SK-N-SH (cell line): ENCODE results near the gene DTX1. TPM values are rescaled to one million over a fixed set of nuclear protein-coding genes. Genes with fewer than 3 reads are reported as not detected.

Experiments
- CTCF ChIA-PET: fragments of 300-600, 350-600 bp; formaldehyde crosslinking; extraction: SDS; loops from one replicate; lab custom pipeline; 2021; lab: Yijun Ruan, JAX
- POLR2A ChIA-PET: fragments of 350-600 bp; sonication (Branson Sonifier 250); formaldehyde crosslinking; extraction: SDS; loops from one replicate; lab custom pipeline; 2020; ENCODE audit warnings: antibody characterized with exemption, inconsistent platforms; lab: Yijun Ruan, JAX
- DNase-seq: peaks from one replicate; pipeline ENCODE4 v3.0.0; 2012
- H2AFZ ChIP-seq: fragments of 200-600 bp; sonication (generic); 2 replicates; pipeline ENCODE4 v1.8.1; 2016; ENCODE audit warnings: antibody characterized with exemption, mild to moderate bottlenecking, low read depth
- H3F3A ChIP-seq: fragments of 200-600 bp; sonication (generic); replicated peaks from 2 replicates; pipeline ENCODE3; 2016; ENCODE audit warnings: antibody characterized with exemption, mild to moderate bottlenecking; ENCODE audit not compliant: insufficient read depth
- H3K27ac ChIP-seq, 2 experiments: fragments of 200-500 bp in 1 of 2; fragments of 200-600 bp in 1 of 2; sonication (Bioruptor generic) in 1 of 2; sonication (generic), shearing (Covaris generic) in 1 of 2; 2 replicates each; pipeline versions ENCODE4 v1.5.1 to v1.6.1; 2014 to 2016; ENCODE audit warnings: low read depth in 2 of 2, inconsistent platforms in 1 of 2, low read length in 1 of 2, mild to moderate bottlenecking in 1 of 2, mixed read lengths in 1 of 2
- H3K27me3 ChIP-seq: fragments of 200-600 bp; sonication (generic), shearing (Covaris generic); 2 replicates; pipeline ENCODE4 v1.6.1; 2016; ENCODE audit warnings: mixed run types; ENCODE audit not compliant: insufficient read depth
- H3K36me3 ChIP-seq, 2 experiments: fragments of 200-500 bp in 1 of 2; fragments of 200-600 bp in 1 of 2; sonication (Bioruptor generic) in 1 of 2; sonication (generic) in 1 of 2; replicated peaks in 1 of 2; 2 replicates each; pipeline versions ENCODE3 to v1.5.1; 2014 to 2016; ENCODE audit warnings: low read length in 1 of 2, mild to moderate bottlenecking in 1 of 2; ENCODE audit not compliant: insufficient read depth in 2 of 2, control insufficient read depth in 1 of 2
- H3K4me1 ChIP-seq, 2 experiments: fragments of 200-500 bp in 1 of 2; fragments of 200-600 bp in 1 of 2; sonication (Bioruptor generic) in 1 of 2; sonication (generic), shearing (Covaris generic) in 1 of 2; 2 replicates each; pipeline versions ENCODE4 v1.5.1 to v1.6.1; 2014 to 2016; ENCODE audit warnings: low read depth in 1 of 2, low read length in 1 of 2, mixed run types in 1 of 2; ENCODE audit not compliant: insufficient read depth in 2 of 2, control insufficient read depth in 1 of 2
- H3K4me2 ChIP-seq: fragments of 200-600 bp; sonication (generic), shearing (Covaris generic); 2 replicates; pipeline ENCODE4 v1.6.1; 2017; ENCODE audit warnings: mixed run types
- H3K4me3 ChIP-seq, 2 experiments: fragments of 200-500 bp in 1 of 2; fragments of 200-600 bp in 1 of 2; sonication (Bioruptor generic) in 1 of 2; sonication (generic), shearing (Covaris generic) in 1 of 2; 2 replicates each; pipeline versions ENCODE4 v1.5.1 to v1.8.1; 2014 to 2016; ENCODE audit warnings: low read depth in 2 of 2, inconsistent platforms in 1 of 2, low read length in 1 of 2, mild to moderate bottlenecking in 1 of 2, mixed read lengths in 1 of 2, moderate library complexity in 1 of 2
- H3K79me2 ChIP-seq: fragments of 200-600 bp; sonication (generic); 2 replicates; pipeline ENCODE4 v1.8.1; 2017; ENCODE audit warnings: mild to moderate bottlenecking; ENCODE audit not compliant: insufficient read depth
- H3K9ac ChIP-seq: fragments of 200-600 bp; sonication (generic); 2 replicates; pipeline ENCODE4 v1.6.1; 2017; ENCODE audit warnings: mixed run types
- H3K9me2 ChIP-seq: fragments of 200-600 bp; sonication (generic); 2 replicates; pipeline ENCODE4 v1.6.1; 2017; ENCODE audit warnings: mixed run types
- H3K9me3 ChIP-seq: fragments of 200-600 bp; sonication (generic); 2 replicates; pipeline ENCODE4 v1.6.1; 2017; ENCODE audit warnings: mixed run types, mild to moderate bottlenecking, moderate library complexity
- H4K20me1 ChIP-seq: fragments of 200-600 bp; sonication (generic); 2 replicates; pipeline ENCODE4 v1.6.1; 2017; ENCODE audit warnings: mild to moderate bottlenecking, mixed run types; ENCODE audit not compliant: insufficient read depth
- CTCF ChIP-seq: fragments of 200-600 bp; sonication (generic); IDR thresholded peaks from 2 replicates; pipeline ENCODE4 v1.6.1; 2017; ENCODE audit warnings: antibody characterized with exemption, mild to moderate bottlenecking, moderate library complexity
- ELF1 ChIP-seq: IDR thresholded peaks from 2 replicates; pipeline ENCODE4 v1.4.0; 2012
- EZH2phosphoT487 ChIP-seq: fragments of 200-600 bp; sonication (generic); IDR thresholded peaks from 2 replicates; pipeline ENCODE4 v1.6.1; 2017; ENCODE audit warnings: low read depth, mixed run types, mild to moderate bottlenecking, antibody characterized with exemption, moderate library complexity, borderline replicate concordance
- FOXJ3 ChIP-seq: sonication (generic); formaldehyde crosslinking; IDR thresholded peaks from 2 replicates; pipeline ENCODE4 v1.5.1; 2020; ENCODE audit warnings: mild to moderate bottlenecking, missing genetic modification reagents
- FOXM1 ChIP-seq: IDR thresholded peaks from 2 replicates; pipeline ENCODE4 v1.4.0; 2012; ENCODE audit warnings: low read depth, mild to moderate bottlenecking
- GABPA ChIP-seq: IDR thresholded peaks from 2 replicates; pipeline ENCODE4 v1.4.0; 2012; ENCODE audit warnings: low read depth, mild to moderate bottlenecking
- JUND ChIP-seq: IDR thresholded peaks from 2 replicates; pipeline ENCODE4 v1.4.0; 2012
- MEF2A ChIP-seq: IDR thresholded peaks from 2 replicates; pipeline ENCODE4 v1.4.0; 2012; ENCODE audit warnings: low read depth, borderline replicate concordance
- MXI1 ChIP-seq: IDR thresholded peaks from 2 replicates; pipeline ENCODE4 v1.6.1; 2012; ENCODE audit warnings: mild to moderate bottlenecking, low read depth, low read length, improper control_type of control experiment
- POLR2AphosphoS5 ChIP-seq: IDR thresholded peaks from 2 replicates; pipeline ENCODE4 v1.6.1; 2012; ENCODE audit warnings: low read depth, low read length
- RAD21 ChIP-seq: IDR thresholded peaks from 2 replicates; pipeline ENCODE4 v1.6.1; 2012; ENCODE audit warnings: mild to moderate bottlenecking, low read length
- REST ChIP-seq: IDR thresholded peaks from 2 replicates; pipeline ENCODE4 v1.6.1; 2012; ENCODE audit warnings: mild to moderate bottlenecking, low read depth, low read length, moderate library complexity
- RFX5 ChIP-seq: IDR thresholded peaks from 2 replicates; pipeline ENCODE4 v1.6.1; 2012; ENCODE audit warnings: mild to moderate bottlenecking, improper control_type of control experiment, low read length
- SIN3A ChIP-seq: IDR thresholded peaks from 2 replicates; pipeline ENCODE4 v1.6.1; 2012; ENCODE audit warnings: low read depth, mild to moderate bottlenecking, low read length, moderate library complexity, borderline replicate concordance
- TCF12 ChIP-seq: IDR thresholded peaks from 2 replicates; pipeline ENCODE4 v1.4.0; 2012
- USF1 ChIP-seq: IDR thresholded peaks from 2 replicates; pipeline ENCODE4 v1.4.0; 2012; ENCODE audit warnings: low read depth, borderline replicate concordance
- USF2 ChIP-seq: fragments of 150-350 bp; IDR thresholded peaks from 2 replicates; pipeline ENCODE4 v1.6.1; 2017; ENCODE audit warnings: antibody characterized with exemption, low read length, low read depth, borderline replicate concordance
- YY1 ChIP-seq: IDR thresholded peaks from 2 replicates; pipeline ENCODE4 v1.4.0; 2012; ENCODE audit warnings: low read depth, mild to moderate bottlenecking
- WGBS: methylation state at CpG from one replicate; pipeline ENCODE4 v1.1.6; 2017; ENCODE audit warnings: low lambda C conversion rate; 5-methylcytosine and 5-hydroxymethylcytosine counted together
- polyA plus RNA-seq, 3 experiments: library from polyadenylated mRNA; depleted of rRNA; stranded (reverse); fragments of >200 nt; gene quantifications; 2 replicates each; pipeline ENCODE4 v1.2.3, GENCODE V29; 2012

The DTX1 gene
- polyA plus RNA-seq, 1 of the 3 experiments (the other 2 are of a cell fraction) = 0.72 TPM

GRCh38 chr12:113111247-113111646 is 54.7 kb downstream of the DTX1 start:
- no peak for TF ChIP-seq CTCF
- no peak for TF ChIP-seq REST
- TF ChIP-seq SIN3A = no peak
- TF ChIP-seq FOXJ3 (CRISPR knock-in tag) = no peak
- TF ChIP-seq ELF1 = no peak
- TF ChIP-seq EZH2phosphoT487 = no peak
- TF ChIP-seq TCF12 = no peak
- no peak for TF ChIP-seq FOXM1
- TF ChIP-seq RFX5 = no peak
- no peak for TF ChIP-seq POLR2AphosphoS5
- TF ChIP-seq MXI1 = no peak
- no peak for TF ChIP-seq GABPA
- no peak for TF ChIP-seq MEF2A
- no peak for TF ChIP-seq RAD21
- TF ChIP-seq USF2 = no peak
- TF ChIP-seq YY1 = no peak
- no peak for TF ChIP-seq USF1
- no peak for TF ChIP-seq JUND
- CTCF ChIA-PET = interaction anchor here (0.7 to 1.9 kb wide), 3 partner anchors 12 to 314 kb away, joined by 3 to 4 read pairs (median 4); no protein-coding TSS in a partner anchor
- POLR2A ChIA-PET = no interaction called here

More at GRCh38 chr12:113111247-113111646, 54.7 kb downstream of the DTX1 start:
- no peaks in the 10 kb centered on the region for H3K27me3 ChIP-seq
- no peak overlapping the region for H3K4me2 ChIP-seq
- 82% methylated on average over 3 of the region's 3 CpGs for WGBS
- no peaks in the 10 kb centered on the region for H3K79me2 ChIP-seq
- H3K4me1 ChIP-seq = no peaks in the 10 kb centered on the region
- no peak overlapping the region for H3K9ac ChIP-seq
- no peaks in the 10 kb centered on the region for H3F3A ChIP-seq
- H3K36me3 ChIP-seq = no peaks in the 10 kb centered on the region
- H3K9me3 ChIP-seq = no peaks in the 10 kb centered on the region
- no peak overlapping the region for H3K27ac ChIP-seq
- H2AFZ ChIP-seq = no peak overlapping the region
- H3K9me2 ChIP-seq = no peaks in the 10 kb centered on the region
- no peak for DNase-seq
- H3K4me3 ChIP-seq = no peak overlapping the region
- H4K20me1 ChIP-seq = no peaks in the 10 kb centered on the region
